ENCODE measurements around the gene CAT. TPM values are rescaled to one million over a fixed set of nuclear protein-coding genes. Genes with fewer than 3 reads are reported as not detected.

The CAT gene
- total RNA-seq, 1 donor from 2014 or later, result 12.9 TPM

DNA sequence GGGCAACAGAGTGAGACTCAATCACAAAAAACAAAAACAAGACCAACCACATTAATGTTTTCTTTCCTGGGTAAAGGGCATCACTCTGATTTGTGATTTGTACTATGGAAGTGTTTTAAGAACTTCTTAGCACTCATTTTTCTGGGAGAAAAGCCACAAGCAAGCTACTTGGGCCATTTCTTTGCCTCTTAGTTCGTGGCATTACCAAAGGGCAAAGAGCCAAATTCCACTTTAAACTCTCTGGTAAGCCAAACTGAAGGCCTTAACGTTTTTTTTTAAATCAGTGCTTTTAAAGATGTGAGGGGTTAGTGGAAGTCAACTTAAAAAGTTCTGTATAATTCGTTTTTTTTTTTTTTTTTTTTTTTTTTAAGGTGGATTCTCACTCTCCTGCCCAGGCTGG is 36.9 kb downstream of the CAT start:
- TF ChIP-seq, protein P1, sequence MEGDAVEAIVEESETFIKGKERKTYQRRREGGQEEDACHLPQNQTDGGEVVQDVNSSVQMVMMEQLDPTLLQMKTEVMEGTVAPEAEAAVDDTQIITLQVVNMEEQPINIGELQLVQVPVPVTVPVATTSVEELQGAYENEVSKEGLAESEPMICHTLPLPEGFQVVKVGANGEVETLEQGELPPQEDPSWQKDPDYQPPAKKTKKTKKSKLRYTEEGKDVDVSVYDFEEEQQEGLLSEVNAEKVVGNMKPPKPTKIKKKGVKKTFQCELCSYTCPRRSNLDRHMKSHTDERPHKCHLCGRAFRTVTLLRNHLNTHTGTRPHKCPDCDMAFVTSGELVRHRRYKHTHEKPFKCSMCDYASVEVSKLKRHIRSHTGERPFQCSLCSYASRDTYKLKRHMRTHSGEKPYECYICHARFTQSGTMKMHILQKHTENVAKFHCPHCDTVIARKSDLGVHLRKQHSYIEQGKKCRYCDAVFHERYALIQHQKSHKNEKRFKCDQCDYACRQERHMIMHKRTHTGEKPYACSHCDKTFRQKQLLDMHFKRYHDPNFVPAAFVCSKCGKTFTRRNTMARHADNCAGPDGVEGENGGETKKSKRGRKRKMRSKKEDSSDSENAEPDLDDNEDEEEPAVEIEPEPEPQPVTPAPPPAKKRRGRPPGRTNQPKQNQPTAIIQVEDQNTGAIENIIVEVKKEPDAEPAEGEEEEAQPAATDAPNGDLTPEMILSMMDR (IDR thresholded peaks at IDR 0.05; ENCODE audit: insufficient read depth, low read length, severe bottlenecking), result no peak
- Histone ChIP-seq H3K27me3 (ENCODE audit: control insufficient read depth, insufficient read depth, low read length) (no peaks in the 10 kb centered on the region), H3K4me3 (ENCODE audit: low read depth, low read length) (no peak overlapping the region), H3K36me3 (ENCODE audit: control insufficient read depth, insufficient read depth, low read length) (peaks cover 3% of the 10 kb centered on the region)
- DNase-seq (ENCODE audit: low read depth) (no peak), FAIRE-seq (no peak)

DNA sequence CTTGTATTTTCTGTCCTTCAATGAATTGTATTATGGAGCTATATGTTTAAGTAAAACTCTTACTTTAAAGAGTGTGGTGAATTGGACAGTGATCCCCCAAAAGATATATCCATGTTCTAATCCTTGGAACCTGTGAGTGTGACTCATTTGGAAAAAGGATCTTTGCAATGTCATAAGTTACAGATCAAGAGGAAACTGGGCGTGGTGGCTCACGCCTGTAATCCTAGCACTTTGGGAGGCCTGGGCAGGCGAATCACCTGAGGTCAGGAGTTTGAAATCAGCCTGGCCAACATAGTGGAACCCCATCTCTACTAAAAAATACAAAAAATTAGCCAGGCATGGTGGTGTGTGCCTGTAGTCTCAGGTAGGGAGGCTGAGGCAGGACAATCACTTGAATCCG is 38.1 kb downstream of the CAT start:
- H3K36me3 ChIP-seq (ENCODE audit: control insufficient read depth, insufficient read depth, low read length), result no peaks in the 10 kb centered on the region
- H3K27me3 ChIP-seq (ENCODE audit: control insufficient read depth, insufficient read depth, low read length), result no peaks in the 10 kb centered on the region
- FAIRE-seq (no peak), DNase-seq (ENCODE audit: low read depth) (peak; percentile 25)
- TF ChIP-seq, protein P1 (IDR thresholded peaks at IDR 0.05; ENCODE audit: insufficient read depth, low read length, severe bottlenecking), result no peak
- H3K4me3 ChIP-seq (ENCODE audit: low read depth, low read length), result no peak overlapping the region

DNA sequence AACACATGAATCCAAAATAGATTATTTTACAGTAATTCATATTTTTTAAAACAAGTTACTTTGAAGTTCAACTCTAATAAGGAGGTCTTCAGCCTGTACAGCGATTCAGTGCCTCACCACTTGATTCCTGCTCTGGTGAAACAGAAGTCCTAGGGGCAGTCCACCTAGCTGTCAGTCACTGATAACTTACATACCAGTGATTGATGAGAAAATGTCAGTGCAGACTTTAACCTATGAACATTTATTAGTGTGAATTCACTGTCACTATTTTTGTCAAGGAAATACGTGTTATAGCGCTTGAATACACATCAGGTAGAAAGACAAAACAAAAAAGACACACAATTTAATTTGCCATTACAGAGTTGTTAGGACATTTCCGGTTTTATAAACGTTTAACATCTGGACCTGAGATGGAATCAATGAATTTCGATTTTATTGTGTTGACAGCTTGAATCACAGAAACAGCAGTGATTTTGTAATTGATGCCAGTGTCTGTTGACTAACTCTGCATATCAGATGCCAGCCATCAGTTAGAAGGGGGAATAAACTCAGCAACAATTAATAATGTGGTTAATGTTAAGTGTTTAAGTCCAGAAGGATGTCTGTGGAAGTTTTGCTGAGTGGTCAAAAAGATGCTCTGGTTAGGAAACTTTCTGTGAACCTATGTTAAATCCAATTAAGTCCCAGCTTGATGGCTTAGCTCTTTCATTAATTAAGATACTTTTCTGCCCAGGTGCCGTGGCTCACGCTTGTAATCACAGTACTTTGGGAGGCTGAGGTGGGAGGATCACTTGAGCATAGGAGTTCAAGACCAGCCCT is 40.3 kb downstream of the CAT start:
- TF ChIP-seq, protein P1 (IDR thresholded peaks at IDR 0.05; ENCODE audit: insufficient read depth, low read length, severe bottlenecking), result no peak
- no peaks in the 10 kb centered on the region for H3K36me3 ChIP-seq (ENCODE audit: control insufficient read depth, insufficient read depth, low read length)
- FAIRE-seq, result no peak
- H3K27me3 ChIP-seq (ENCODE audit: control insufficient read depth, insufficient read depth, low read length), result no peaks in the 10 kb centered on the region
- no peak for DNase-seq (ENCODE audit: low read depth)
- no peak overlapping the region for H3K4me3 ChIP-seq (ENCODE audit: low read depth, low read length)

DNA sequence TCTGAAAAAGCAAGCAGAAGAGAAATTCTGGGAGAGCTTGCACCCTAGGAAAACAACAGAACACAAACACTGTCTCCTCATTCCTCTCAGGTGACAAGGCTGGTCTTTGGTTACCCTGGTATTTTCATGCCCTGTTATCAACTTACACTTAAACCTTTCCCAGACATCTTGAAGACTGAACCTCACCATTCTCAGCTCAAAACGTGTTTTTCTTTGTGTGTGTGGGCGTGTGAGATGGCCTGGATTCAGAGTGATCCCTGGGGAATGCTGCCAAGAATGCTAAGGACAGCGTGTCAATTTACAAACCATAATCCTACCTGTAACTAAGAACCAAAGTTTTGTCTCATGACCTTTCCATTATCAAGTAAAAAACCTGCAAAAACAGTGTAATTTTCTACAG is 41.6 kb downstream of the CAT start:
- peak; percentile 63 for DNase-seq (ENCODE audit: low read depth)

DNA sequence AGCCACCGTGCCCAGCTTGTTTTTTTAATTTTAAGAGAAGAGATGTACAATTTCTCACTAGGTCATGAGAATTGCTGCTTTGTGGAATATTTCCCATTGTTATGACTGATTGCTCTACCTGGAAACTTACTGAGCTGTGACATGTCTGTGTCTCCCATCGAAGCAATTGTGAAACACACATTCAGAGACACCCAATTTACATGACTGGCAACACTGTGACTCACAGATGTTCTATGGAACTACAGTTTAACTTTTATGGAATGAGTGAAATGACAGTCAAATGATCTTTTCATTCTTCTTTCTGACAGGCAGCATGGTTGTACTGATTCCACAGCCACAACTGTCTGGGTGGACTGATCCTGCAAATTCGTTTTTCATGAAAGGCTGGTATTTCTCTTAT is 42.6 kb downstream of the CAT start:
- Histone ChIP-seq H3K27me3 (ENCODE audit: control insufficient read depth, insufficient read depth, low read length) (no peaks in the 10 kb centered on the region), H3K36me3 (ENCODE audit: control insufficient read depth, insufficient read depth, low read length) (no peaks in the 10 kb centered on the region), H3K4me3 (ENCODE audit: low read depth, low read length) (no peak overlapping the region)
- TF ChIP-seq, protein P1 (IDR thresholded peaks at IDR 0.05; ENCODE audit: insufficient read depth, low read length, severe bottlenecking), result no peak
- FAIRE-seq (peak; percentile 93), DNase-seq (ENCODE audit: low read depth) (peak; percentile 83)

More for the DNA sequence above, 41.6 kb downstream of the CAT start:
- Histone ChIP-seq H3K36me3 (ENCODE audit: control insufficient read depth, insufficient read depth, low read length) (no peaks in the 10 kb centered on the region), H3K4me3 (ENCODE audit: low read depth, low read length) (no peak overlapping the region), H3K27me3 (ENCODE audit: control insufficient read depth, insufficient read depth, low read length) (no peaks in the 10 kb centered on the region)
- FAIRE-seq, result no peak
- TF ChIP-seq, protein P1 (IDR thresholded peaks at IDR 0.05; ENCODE audit: insufficient read depth, low read length, severe bottlenecking), result no peak

Data from bronchial epithelial cell (primary cell).